ENCODE results near the gene PRDM8.

The PRDM8 gene

GRCh38 chr4:80202190-80202711, 4.9 kb downstream of the PRDM8 start:
- DNase-seq: peak; percentile 83

GRCh38 chr4:80202741-80203553, 5.6 kb downstream of the PRDM8 start:
- peak; percentile 49 for DNase-seq

GRCh38 chr4:80204433-80205011, 7.2 kb downstream of the PRDM8 start:
- no peak for DNase-seq

GRCh38 chr4:80206111-80206510, 8.8 kb downstream of the PRDM8 start:
- no peak for DNase-seq

- no peak for DNase-seq
Measured at GRCh38 chr4:80206521-80207171, 9.3 kb downstream of the PRDM8 start.

GRCh38 chr4:80207172-80207583, 9.9 kb downstream of the PRDM8 start:
- DNase-seq: no peak

GRCh38 chr4:80207664-80208063, 10.4 kb downstream of the PRDM8 start:
- no peak for DNase-seq

- DNase-seq: no peak
Measured at GRCh38 chr4:80208610-80209339, 11.5 kb downstream of the PRDM8 start.

- no peak for DNase-seq
Measured at GRCh38 chr4:80209340-80209701, 12.0 kb downstream of the PRDM8 start.

- DNase-seq: no peak
Measured at GRCh38 chr4:80210549-80210948, 13.2 kb downstream of the PRDM8 start.

GRCh38 chr4:80213117-80213815, 16.0 kb downstream of the PRDM8 start:
- DNase-seq: no peak

- DNase-seq: no peak
Measured at GRCh38 chr4:80215449-80216052, 18.2 kb downstream of the PRDM8 start.

- no peak for DNase-seq
Measured at GRCh38 chr4:80216100-80216761, 18.9 kb downstream of the PRDM8 start.

GRCh38 chr4:80219301-80220025, 22.2 kb downstream of the PRDM8 start:
- no peak for DNase-seq

GRCh38 chr4:80220711-80221110, 23.4 kb downstream of the PRDM8 start:
- no peak for DNase-seq

- no peak for DNase-seq
Measured at GRCh38 chr4:80221161-80221560, 23.9 kb downstream of the PRDM8 start.

GRCh38 chr4:80225595-80225994, 28.3 kb downstream of the PRDM8 start:
- DNase-seq: no peak

- DNase-seq: no peak
Measured at GRCh38 chr4:80226094-80226493, 28.8 kb downstream of the PRDM8 start.

GRCh38 chr4:80228460-80228859, 31.2 kb downstream of the PRDM8 start:
- DNase-seq: no peak

- no peak for DNase-seq
Measured at GRCh38 chr4:80229128-80229527, 31.8 kb downstream of the PRDM8 start.

- DNase-seq: no peak
Measured at GRCh38 chr4:80229590-80229989, 32.3 kb downstream of the PRDM8 start.
